H1 (cell line): ENCODE data around the gene NFATC1. TPM values are rescaled to one million over a fixed set of nuclear protein-coding genes. Genes with fewer than 3 reads are reported as not detected.

ENCODE experiments used
- CTCF ChIA-PET: fragments of 300-600 bp; sonication (Branson Sonifier 250); formaldehyde crosslinking; loops from one replicate; lab custom pipeline; 2021; ENCODE audit not compliant: partially characterized antibody; lab: Charles Lee
- POLR2A ChIA-PET: fragments of 300-600 bp; sonication (Branson Sonifier 250); formaldehyde crosslinking; loops from one replicate; lab custom pipeline; 2021; ENCODE audit warnings: inconsistent platforms; ENCODE audit not compliant: partially characterized antibody; lab: Charles Lee
- DNase-seq, 2 experiments: peaks; one replicate each; pipeline versions ENCODE4 v3.0.0 to v3.0.0-alpha.2; 2010 to 2022; ENCODE audit warnings: low spot score in 2 of 2, low read depth in 1 of 2, mixed read lengths in 1 of 2
- FAIRE-seq: peaks from 2 replicates; lab custom pipeline; 2011; peaks lifted over from hg19 to GRCh38; lab: Jason Lieb, UNC
- H2AFZ ChIP-seq: 2 replicates; pipeline ENCODE4 v1.8.1; 2012; ENCODE audit warnings: low read length, inconsistent platforms
- H2AK5ac ChIP-seq: 2 replicates; pipeline ENCODE4 v1.6.1; 2013; ENCODE audit warnings: low read depth, low read length
- H2BK120ac ChIP-seq: replicated peaks from 2 replicates; pipeline ENCODE3; 2013; ENCODE audit warnings: low read depth, low read length, inconsistent platforms
- H2BK12ac ChIP-seq: 2 replicates; pipeline ENCODE4 v1.6.1; 2013; ENCODE audit warnings: low read depth, low read length
- H2BK15ac ChIP-seq: 2 replicates; pipeline ENCODE4 v1.6.1; 2013; ENCODE audit warnings: low read length
- H2BK20ac ChIP-seq: 2 replicates; pipeline ENCODE4 v1.6.1; 2013; ENCODE audit warnings: low read length
- H2BK5ac ChIP-seq: 2 replicates; pipeline ENCODE4 v1.6.1; 2013; ENCODE audit warnings: low read depth, low read length
- H3K14ac ChIP-seq: 2 replicates; pipeline ENCODE4 v1.6.1; 2013; ENCODE audit warnings: inconsistent platforms; ENCODE audit not compliant: insufficient read length
- H3K18ac ChIP-seq: 2 replicates; pipeline ENCODE4 v1.6.1; 2013; ENCODE audit warnings: low read length; ENCODE audit errors: extremely low read depth
- H3K23ac ChIP-seq: 2 replicates; pipeline ENCODE4 v1.6.1; 2013; ENCODE audit warnings: inconsistent platforms; ENCODE audit not compliant: insufficient read length
- H3K23me2 ChIP-seq: 2 replicates; pipeline ENCODE4 v1.6.1; 2013; ENCODE audit warnings: low read depth, low read length
- H3K27ac ChIP-seq: 2 replicates; pipeline ENCODE4 v1.6.1; 2011; ENCODE audit warnings: low read depth, low read length, inconsistent platforms
- H3K27me3 ChIP-seq, 4 experiments: replicated peaks in 1 of 4; 1 replicate in 1 of 4; 2 replicates in 3 of 4; pipeline versions ENCODE4 v1.6.1 to v1.8.1; 2011 to 2013; ENCODE audit warnings: low read length in 3 of 4, mild to moderate bottlenecking in 3 of 4, inconsistent platforms in 2 of 4, mixed read lengths in 2 of 4, moderate library complexity in 1 of 4; ENCODE audit not compliant: control insufficient read depth in 3 of 4, insufficient read depth in 3 of 4; ENCODE audit errors: extremely low read depth in 1 of 4
- H3K36me3 ChIP-seq, 4 experiments: 2 replicates each; pipeline versions ENCODE4 v1.6.1 to v1.8.1; 2011 to 2013; ENCODE audit warnings: mild to moderate bottlenecking in 4 of 4, low read length in 3 of 4, moderate library complexity in 2 of 4, control low read depth in 1 of 4, inconsistent platforms in 1 of 4; ENCODE audit not compliant: insufficient read depth in 4 of 4, control insufficient read depth in 2 of 4
- H3K4ac ChIP-seq: replicated peaks from 2 replicates; pipeline ENCODE3; 2013; ENCODE audit warnings: low read length, low read depth, mixed read lengths, inconsistent platforms; ENCODE audit not compliant: insufficient read length
- H3K4me1 ChIP-seq, 4 experiments: replicated peaks in 1 of 4; 1 replicate in 1 of 4; 2 replicates in 3 of 4; pipeline versions ENCODE4 v1.6.1 to v1.8.1; 2011 to 2013; ENCODE audit warnings: low read length in 3 of 4, inconsistent platforms in 2 of 4, mixed read lengths in 1 of 4; ENCODE audit not compliant: insufficient read depth in 4 of 4, control insufficient read depth in 3 of 4
- H3K4me2 ChIP-seq, 2 experiments: 2 replicates each; pipeline versions ENCODE4 v1.6.1 to v1.8.1; 2011 to 2013; ENCODE audit warnings: low read depth in 2 of 2, low read length in 2 of 2, control low read depth in 1 of 2, inconsistent platforms in 1 of 2, mild to moderate bottlenecking in 1 of 2; ENCODE audit not compliant: insufficient read depth in 1 of 2
- H3K4me3 ChIP-seq, 4 experiments: fragments of 200-600, 300-600 bp in 1 of 4; sonication (generic), shearing (Covaris generic), sonication (Bioruptor Twin) in 1 of 4; 2 replicates each; pipeline versions ENCODE4 v1.5.1 to v1.8.1; 2011 to 2016; ENCODE audit warnings: low read length in 4 of 4, low read depth in 3 of 4, control low read depth in 2 of 4, inconsistent platforms in 2 of 4, mild to moderate bottlenecking in 2 of 4, mixed read lengths in 1 of 4, moderate library complexity in 1 of 4; ENCODE audit not compliant: insufficient read depth in 2 of 4; ENCODE audit errors: extremely low read depth in 1 of 4
- H3K56ac ChIP-seq: replicated peaks from 2 replicates; pipeline ENCODE3; 2013; ENCODE audit warnings: low read depth, mild to moderate bottlenecking, mixed read lengths, low read length, inconsistent platforms; ENCODE audit not compliant: insufficient read length
- H3K79me1 ChIP-seq: 2 replicates; pipeline ENCODE4 v1.6.1; 2013; ENCODE audit warnings: low read depth, low read length, control low read depth
- H3K79me2 ChIP-seq, 2 experiments: 2 replicates each; pipeline versions ENCODE4 v1.6.1 to v1.8.1; 2012 to 2013; ENCODE audit warnings: low read length in 2 of 2, mild to moderate bottlenecking in 2 of 2, inconsistent platforms in 1 of 2; ENCODE audit not compliant: insufficient read depth in 2 of 2, control insufficient read depth in 1 of 2
- H3K9ac ChIP-seq, 4 experiments: replicated peaks in 1 of 4; 1 replicate in 1 of 4; 2 replicates in 3 of 4; pipeline versions ENCODE4 v1.6.1 to v1.8.1; 2011 to 2013; ENCODE audit warnings: low read depth in 3 of 4, low read length in 3 of 4, control low read depth in 2 of 4, mild to moderate bottlenecking in 2 of 4, moderate library complexity in 2 of 4, inconsistent platforms in 1 of 4; ENCODE audit errors: extremely low read depth in 1 of 4
- H3K9me3 ChIP-seq, 2 experiments: 2 replicates each; pipeline versions ENCODE4 v1.6.1 to v1.8.1; 2012 to 2013; ENCODE audit warnings: mild to moderate bottlenecking in 2 of 2, moderate library complexity in 2 of 2, control low read depth in 1 of 2, inconsistent platforms in 1 of 2, low read depth in 1 of 2, low read length in 1 of 2, mixed read lengths in 1 of 2; ENCODE audit not compliant: insufficient read depth in 2 of 2
- H4K20me1 ChIP-seq, 2 experiments: replicated peaks in 1 of 2; 2 replicates each; pipeline versions ENCODE3 to v1.8.1; 2011 to 2013; ENCODE audit warnings: inconsistent platforms in 2 of 2, low read length in 2 of 2, mild to moderate bottlenecking in 1 of 2; ENCODE audit not compliant: insufficient read depth in 2 of 2, control insufficient read depth in 1 of 2
- H4K5ac ChIP-seq: 2 replicates; pipeline ENCODE4 v1.6.1; 2013; ENCODE audit warnings: low read length, low read depth, mixed read lengths, inconsistent platforms; ENCODE audit not compliant: insufficient read length
- H4K8ac ChIP-seq: 2 replicates; pipeline ENCODE4 v1.8.0; 2013; ENCODE audit warnings: mild to moderate bottlenecking, moderate library complexity, low read length, inconsistent platforms; ENCODE audit not compliant: insufficient read depth; ENCODE audit errors: extremely low read depth
- H4K91ac ChIP-seq: replicated peaks from 2 replicates; pipeline ENCODE3; 2013; ENCODE audit warnings: low read length, mixed read lengths, inconsistent platforms; ENCODE audit not compliant: insufficient read length
- BACH1 ChIP-seq: IDR thresholded peaks from 2 replicates; pipeline ENCODE4 v1.6.1; 2012; ENCODE audit warnings: low read length, improper control_type of control experiment
- POLR2AphosphoS5 ChIP-seq: IDR thresholded peaks from 2 replicates; pipeline ENCODE4 v1.6.1; 2011; ENCODE audit warnings: low read depth, low read length
- RNF2 ChIP-seq: fragments of 200-900, 300-1000 bp; sonication (generic); IDR thresholded peaks from 2 replicates; pipeline ENCODE4 v1.7.1; 2016; ENCODE audit warnings: borderline replicate concordance, low read depth, mild to moderate bottlenecking, antibody characterized with exemption, low read length; ENCODE audit not compliant: poor library complexity, severe bottlenecking; ENCODE audit errors: missing control alignments
- SP1 ChIP-seq: IDR thresholded peaks from 2 replicates; pipeline ENCODE4 v1.6.1; 2011; ENCODE audit warnings: low read depth, low read length
- TCF12 ChIP-seq: IDR thresholded peaks from 2 replicates; pipeline ENCODE4 v1.6.1; 2011; ENCODE audit warnings: low read depth, mild to moderate bottlenecking, low read length
- WGBS, 2 experiments: shearing (Covaris generic) in 1 of 2; methylation state at CpG; one replicate each; pipeline versions ENCODE4 v1.1.6 to v1.1.7; 2013 to 2015; ENCODE audit warnings: low lambda C conversion rate in 2 of 2, mixed read lengths in 2 of 2, inconsistent platforms in 1 of 2, low coverage in 1 of 2, missing lambda C conversion rate in 1 of 2; ENCODE audit not compliant: insufficient replicate concordance in 2 of 2, insufficient coverage in 1 of 2, insufficient read length in 1 of 2; ENCODE audit errors: extremely low coverage in 1 of 2, missing lambda C conversion rate in 1 of 2; 5-methylcytosine and 5-hydroxymethylcytosine counted together
- polyA plus RNA-seq, 7 experiments: library from polyadenylated mRNA; depleted of rRNA in 3 of 7; stranded (reverse) in 5 of 7; unstranded in 2 of 7; fragments of >200 nt in 5 of 7; fragments of 200-250 nt in 2 of 7; gene quantifications; 1 replicate in 5 of 7; 2 replicates in 1 of 7; 4 replicates in 1 of 7; pipeline versions ENCODE4 v1.2.1 to v1.2.3, GENCODE V29; 2011 to 2013; ENCODE audit warnings: missing spikeins in 2 of 7, mixed read lengths in 2 of 7
- total RNA-seq: library from RNA; stranded (reverse); fragmentation: NEBNext Ultra II Directional; extraction: Animal tissue kit (Norgen Biotek cat#: 25700); gene quantifications from 2 replicates; pipeline ENCODE4 v1.2.1, GENCODE V29; 2021

NFATC1 gene
- total and polyA plus RNA-seq, 2 of the 8 experiments (the other 6 are each of a cell fraction or from before 2014, with no cell fraction given), result 2.0 to 6.6 TPM

- H3K27ac ChIP-seq, result no peak overlapping the region
- no peak overlapping the region for H2BK20ac ChIP-seq
- no peaks in the 10 kb centered on the region for H4K20me1 ChIP-seq
- no peak for FAIRE-seq
- no peak overlapping the region for H3K9ac ChIP-seq
- no peak overlapping the region for H2BK12ac ChIP-seq
- no peak overlapping the region for H3K4me3 ChIP-seq
- H4K91ac ChIP-seq, result no peak overlapping the region
- no peak overlapping the region for H2AK5ac ChIP-seq
- no peaks in the 10 kb centered on the region for H3K36me3 ChIP-seq
- no peaks in the 10 kb centered on the region for H3K27me3 ChIP-seq
- no peak overlapping the region for H2BK15ac ChIP-seq
- H3K79me2 ChIP-seq, result no peaks in the 10 kb centered on the region
- H2AFZ ChIP-seq, result no peak overlapping the region
- H3K14ac ChIP-seq, result no peak overlapping the region
- no peak overlapping the region for H3K56ac ChIP-seq
- no peak overlapping the region for H2BK5ac ChIP-seq
- no peak overlapping the region for H3K4ac ChIP-seq
- CTCF ChIA-PET, result interaction anchor here (1.3 to 1.9 kb wide), 3 partner anchors 27 to 77 kb away, joined by 4 to 10 read pairs (median 7); no protein-coding TSS in a partner anchor
- POLR2A ChIA-PET, result no interaction called here
- TF ChIP-seq RNF2 (no peak), SP1 (no peak), BACH1 (no peak), POLR2AphosphoS5 (no peak), TCF12 (no peak)
- TF ChIP-seq, all 59 proteins: peak for 0
- Histone ChIP-seq H3K4me1 (no peaks in the 10 kb centered on the region), H3K23me2 (no peaks in the 10 kb centered on the region), H3K4me2 (no peak overlapping the region), H3K9me3 (no peaks in the 10 kb centered on the region), H3K18ac (no peak overlapping the region), H2BK120ac (no peak overlapping the region), H3K23ac (no peak overlapping the region), H4K5ac (no peak overlapping the region), H4K8ac (0 out of 2 replicates have a peak overlapping the region, but pooled peaks have one; percentile 25), H3K79me1 (no peaks in the 10 kb centered on the region)
- no peak for DNase-seq
- 92% methylated on average over 23 of the region's 26 CpGs; no CpG with 5 or more reads in 1 of the 2 experiments for WGBS, 2 experiments
These were observed 56.7 kb downstream of the NFATC1 start for GRCh38 chr18:79452190-79452990.
